Measurements from ENCODE around the gene UBE2I.

UBE2I gene

DNA sequence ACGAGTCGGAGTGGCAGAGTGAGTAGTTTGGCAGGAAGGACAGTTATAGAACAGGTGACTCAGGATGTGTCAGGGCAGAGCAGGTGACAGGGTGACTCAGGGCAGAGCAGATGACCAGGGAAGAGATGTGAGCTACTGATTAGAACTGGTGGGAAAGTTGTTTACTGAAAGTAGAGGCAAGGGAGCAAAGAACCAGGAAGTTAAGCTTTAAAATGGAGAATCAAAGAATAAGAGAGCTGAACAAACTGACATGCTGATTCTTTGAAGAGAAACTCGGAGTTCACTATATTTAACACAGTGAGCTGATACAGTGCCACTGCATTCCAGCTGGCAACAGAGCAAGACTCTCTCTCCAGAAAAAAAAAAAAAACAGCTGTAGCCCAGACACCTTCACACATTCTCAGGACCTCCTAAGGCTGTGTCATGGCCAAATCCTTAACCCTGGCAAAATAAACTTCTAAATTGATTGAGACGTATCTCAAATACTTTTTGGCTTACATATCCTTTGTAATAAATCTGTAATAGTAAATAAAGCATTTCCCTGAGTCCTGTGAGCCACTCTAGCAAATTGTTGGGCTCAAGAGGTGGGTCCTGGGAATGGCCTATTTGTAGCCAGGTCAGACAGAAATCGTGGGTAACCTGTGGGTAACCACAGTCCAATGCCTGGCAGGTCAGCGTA is 12.3 kb upstream of the UBE2I start:
- TF ChIP-seq ZNF274 (IDR thresholded peaks at IDR 0.05; ENCODE audit: low read depth, low read length) (no peak), YY1 (IDR thresholded peaks at IDR 0.05; ENCODE audit: insufficient read depth, insufficient read length) (no peak), SUZ12 (IDR thresholded peaks at IDR 0.05; ENCODE audit: extremely low read depth, insufficient read depth, insufficient read length) (no peak)
- peaks cover 14% of the 10 kb centered on the region for H3K27me3 ChIP-seq (ENCODE audit: insufficient read depth, insufficient read length)
- H3K36me3 ChIP-seq (ENCODE audit: insufficient read depth, insufficient read length, low read length): no peaks in the 10 kb centered on the region
- no peak overlapping the region for H3K9ac ChIP-seq (ENCODE audit: insufficient read length, low read depth)
- H3K4me1 ChIP-seq (ENCODE audit: insufficient read depth, insufficient read length): peaks cover 23% of the 10 kb centered on the region
- no peak for DNase-seq (ENCODE audit: low read depth, low spot score)
- H3K9me3 ChIP-seq (ENCODE audit: insufficient read depth, low read length): no peaks in the 10 kb centered on the region
- no peak overlapping the region for H3K4me3 ChIP-seq (ENCODE audit: insufficient read length, low read depth)

DNA sequence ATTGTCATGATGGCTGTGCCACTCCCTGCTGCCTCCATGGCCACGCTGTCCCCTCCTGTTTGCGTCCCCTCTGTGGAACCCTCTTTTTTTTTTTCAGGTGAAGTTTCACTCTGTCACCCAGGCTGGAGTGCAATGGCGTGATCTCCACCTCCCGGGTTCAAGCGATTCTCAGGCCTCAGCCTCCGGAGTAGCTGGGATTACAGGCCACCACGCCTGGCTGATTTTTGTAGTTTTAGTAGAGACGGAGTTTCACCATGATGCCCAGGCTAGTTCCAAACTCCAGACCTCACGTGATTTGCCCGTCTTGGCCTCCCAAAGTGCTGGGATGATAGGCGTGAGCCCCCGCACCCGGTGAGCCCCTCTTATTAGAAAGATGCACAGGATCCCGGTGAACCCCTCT is 11.0 kb upstream of the UBE2I start:
- peaks cover 14% of the 10 kb centered on the region for H3K27me3 ChIP-seq (ENCODE audit: insufficient read depth, insufficient read length)
- H3K9ac ChIP-seq (ENCODE audit: insufficient read length, low read depth): no peak overlapping the region
- H3K9me3 ChIP-seq (ENCODE audit: insufficient read depth, low read length): no peaks in the 10 kb centered on the region
- no peak overlapping the region for H3K4me3 ChIP-seq (ENCODE audit: insufficient read length, low read depth)
- DNase-seq (ENCODE audit: low read depth, low spot score): no peak
- TF ChIP-seq SUZ12 (IDR thresholded peaks at IDR 0.05; ENCODE audit: extremely low read depth, insufficient read depth, insufficient read length): no peak
- no peak for TF ChIP-seq YY1 (IDR thresholded peaks at IDR 0.05; ENCODE audit: insufficient read depth, insufficient read length)
- no peaks in the 10 kb centered on the region for H3K36me3 ChIP-seq (ENCODE audit: insufficient read depth, insufficient read length, low read length)
- H3K4me1 ChIP-seq (ENCODE audit: insufficient read depth, insufficient read length): peaks cover 26% of the 10 kb centered on the region

DNA sequence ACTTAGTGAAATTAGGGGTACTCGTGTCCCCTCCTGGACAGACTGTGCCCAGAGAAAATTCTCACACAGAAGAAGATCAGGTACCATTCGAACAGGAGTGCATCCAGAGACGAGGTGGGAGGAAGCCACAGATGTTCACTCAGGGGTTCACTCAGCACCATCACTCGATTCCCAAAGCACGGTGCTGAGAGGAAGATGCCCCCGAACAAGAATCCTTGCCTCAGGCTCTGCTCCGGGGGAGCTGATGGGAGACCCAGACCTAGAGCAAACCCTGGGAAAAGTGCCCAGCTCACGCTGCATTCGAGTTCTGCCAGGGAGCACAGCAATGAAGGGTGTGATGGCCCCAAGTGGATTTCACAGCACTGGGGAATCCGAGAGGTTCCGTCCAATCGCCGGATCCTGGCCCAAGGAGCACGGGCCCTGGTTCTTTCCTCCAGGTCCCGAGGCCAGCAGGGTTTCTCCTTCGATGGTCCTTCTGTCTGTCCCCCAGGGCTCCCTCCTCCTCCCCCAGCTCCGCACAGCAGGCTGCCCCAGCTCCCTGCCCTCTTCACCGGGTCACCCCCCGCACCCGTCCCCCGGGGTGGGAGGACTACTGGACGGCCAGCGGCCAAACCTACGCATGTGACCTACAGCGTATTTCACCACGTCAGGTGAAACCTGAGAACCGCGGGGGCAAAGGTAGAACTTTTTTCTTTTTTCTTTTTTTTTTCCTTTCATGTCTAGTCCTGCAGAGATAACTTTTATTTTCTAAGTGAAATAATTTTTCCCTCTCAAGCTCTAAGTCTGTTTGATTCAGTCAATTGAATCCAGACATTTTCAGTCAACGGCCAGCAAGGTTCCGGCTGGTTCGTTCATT is 10.2 kb upstream of the UBE2I start:
- Histone ChIP-seq H3K36me3 (ENCODE audit: insufficient read depth, insufficient read length, low read length) (no peaks in the 10 kb centered on the region), H3K4me3 (ENCODE audit: insufficient read length, low read depth) (no peak overlapping the region), H3K4me1 (ENCODE audit: insufficient read depth, insufficient read length) (peaks cover 34% of the 10 kb centered on the region), H3K9me3 (ENCODE audit: insufficient read depth, low read length) (no peaks in the 10 kb centered on the region), H3K27me3 (ENCODE audit: insufficient read depth, insufficient read length) (peaks cover 14% of the 10 kb centered on the region), H3K9ac (ENCODE audit: insufficient read length, low read depth) (peak overlapping the region; percentile 17)
- TF ChIP-seq SUZ12 (IDR thresholded peaks at IDR 0.05; ENCODE audit: extremely low read depth, insufficient read depth, insufficient read length) (no peak), ZNF274 (IDR thresholded peaks at IDR 0.05; ENCODE audit: low read depth, low read length) (no peak), YY1 (IDR thresholded peaks at IDR 0.05; ENCODE audit: insufficient read depth, insufficient read length) (no peak)
- DNase-seq (ENCODE audit: low read depth, low spot score): no peak

GRCh38 chr16:1299868-1300203 is 9.6 kb upstream of the UBE2I start:
- H3K9me3 ChIP-seq (ENCODE audit: insufficient read depth, low read length): no peaks in the 10 kb centered on the region
- no peak overlapping the region for H3K9ac ChIP-seq (ENCODE audit: insufficient read length, low read depth)
- no peak overlapping the region for H3K4me3 ChIP-seq (ENCODE audit: insufficient read length, low read depth)
- TF ChIP-seq SUZ12 (IDR thresholded peaks at IDR 0.05; ENCODE audit: extremely low read depth, insufficient read depth, insufficient read length): no peak
- TF ChIP-seq ZNF274 (IDR thresholded peaks at IDR 0.05; ENCODE audit: low read depth, low read length): no peak
- no peak for TF ChIP-seq YY1 (IDR thresholded peaks at IDR 0.05; ENCODE audit: insufficient read depth, insufficient read length)
- no peak for DNase-seq (ENCODE audit: low read depth, low spot score)
- H3K4me1 ChIP-seq (ENCODE audit: insufficient read depth, insufficient read length): peaks cover 34% of the 10 kb centered on the region
- no peaks in the 10 kb centered on the region for H3K36me3 ChIP-seq (ENCODE audit: insufficient read depth, insufficient read length, low read length)
- peaks cover 14% of the 10 kb centered on the region for H3K27me3 ChIP-seq (ENCODE audit: insufficient read depth, insufficient read length)

DNA sequence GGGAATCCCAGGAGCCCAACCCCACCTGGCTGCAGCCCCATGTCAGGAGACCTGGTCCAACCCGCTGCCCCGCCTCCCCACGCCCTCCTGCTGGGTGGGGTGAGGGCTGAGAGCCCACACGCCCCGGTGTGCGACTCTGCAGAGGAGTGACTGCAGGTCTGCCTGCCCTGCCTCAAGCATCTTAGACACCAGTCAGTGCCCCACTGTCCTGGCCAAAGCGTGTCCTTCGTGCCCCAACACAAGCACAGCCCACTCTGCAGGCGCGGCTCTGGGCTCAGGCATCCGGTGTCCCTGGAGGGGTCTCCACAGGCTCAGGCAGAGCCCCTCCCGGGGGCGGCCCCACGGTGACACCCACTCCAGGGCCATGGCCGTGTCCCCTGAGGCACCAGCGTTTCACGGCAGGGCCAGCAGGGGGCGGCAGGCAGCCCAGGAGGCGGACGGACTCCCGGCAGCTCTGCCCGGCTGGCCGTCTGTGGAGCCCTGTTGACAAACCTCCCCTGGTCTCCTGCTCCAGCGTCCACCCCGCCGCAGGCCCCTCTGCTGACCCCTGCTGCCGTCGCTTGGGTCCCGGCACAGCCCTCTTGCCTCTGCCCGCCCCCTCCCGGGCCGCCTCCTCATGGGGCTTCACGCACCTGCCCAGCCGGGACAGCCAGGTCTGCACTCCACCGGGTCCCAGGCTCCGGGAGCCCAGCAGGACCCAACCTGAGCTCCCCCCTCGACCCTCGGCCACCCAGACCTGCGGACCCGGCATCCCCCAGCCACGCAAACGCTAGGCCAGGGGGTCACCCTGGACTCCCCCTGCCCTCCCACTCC is 8.6 kb upstream of the UBE2I start:
- Histone ChIP-seq H3K36me3 (ENCODE audit: insufficient read depth, insufficient read length, low read length) (no peaks in the 10 kb centered on the region), H3K27me3 (ENCODE audit: insufficient read depth, insufficient read length) (peaks cover 14% of the 10 kb centered on the region), H3K9me3 (ENCODE audit: insufficient read depth, low read length) (no peaks in the 10 kb centered on the region), H3K4me1 (ENCODE audit: insufficient read depth, insufficient read length) (peaks cover 32% of the 10 kb centered on the region), H3K9ac (ENCODE audit: insufficient read length, low read depth) (peak overlapping the region; percentile 61), H3K4me3 (ENCODE audit: insufficient read length, low read depth) (no peak overlapping the region)
- TF ChIP-seq SUZ12 (IDR thresholded peaks at IDR 0.05; ENCODE audit: extremely low read depth, insufficient read depth, insufficient read length) (no peak), YY1 (IDR thresholded peaks at IDR 0.05; ENCODE audit: insufficient read depth, insufficient read length) (no peak)
- peak; percentile 30 for DNase-seq (ENCODE audit: low read depth, low spot score)

DNA sequence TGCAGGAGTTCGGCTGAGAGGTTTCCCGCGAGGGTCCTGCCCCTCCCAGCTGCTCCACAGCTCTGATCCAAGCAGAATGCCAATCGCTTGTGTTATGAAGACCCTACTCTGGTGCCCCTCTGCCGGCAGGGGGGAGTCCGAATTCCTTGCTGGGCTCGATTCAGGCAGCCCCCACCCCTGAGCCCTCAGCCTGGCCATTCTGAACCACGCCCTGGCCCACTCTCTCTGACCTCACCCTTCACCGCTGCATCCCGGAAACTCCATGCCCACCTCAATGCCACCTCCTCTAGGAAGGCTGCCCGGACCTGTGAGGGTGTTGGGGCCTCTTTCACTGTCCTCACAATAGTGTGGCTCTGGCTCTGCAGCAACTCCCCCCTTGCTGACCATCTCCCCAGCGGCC is 7.9 kb upstream of the UBE2I start:
- Histone ChIP-seq H3K4me3 (ENCODE audit: insufficient read length, low read depth) (no peak overlapping the region), H3K4me1 (ENCODE audit: insufficient read depth, insufficient read length) (peaks cover 32% of the 10 kb centered on the region)

DNA sequence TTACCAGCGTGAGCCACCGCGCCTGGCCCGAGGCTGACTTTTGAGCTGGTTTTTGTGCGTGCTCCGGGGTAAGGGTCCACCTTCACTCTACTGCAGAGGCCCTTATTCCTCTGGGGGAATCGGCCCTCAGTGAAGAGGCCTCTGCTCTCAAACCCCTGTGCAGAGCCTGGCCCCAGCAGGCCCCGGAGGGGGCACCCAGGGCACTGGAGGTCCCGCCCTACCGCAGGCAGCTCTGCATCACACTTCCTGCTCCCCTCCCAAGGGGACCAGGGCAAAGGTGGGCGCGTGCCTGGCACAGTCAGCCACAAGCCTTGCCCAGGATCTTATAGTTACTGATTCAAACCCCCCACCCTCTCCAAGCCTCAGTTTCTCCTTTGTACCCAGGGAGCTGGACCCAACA is 3.6 kb upstream of the UBE2I start:
- peaks cover 20% of the 10 kb centered on the region for H3K4me1 ChIP-seq (ENCODE audit: insufficient read depth, insufficient read length)
- H3K4me3 ChIP-seq (ENCODE audit: insufficient read length, low read depth): no peak overlapping the region
- H3K9me3 ChIP-seq (ENCODE audit: insufficient read depth, low read length): no peaks in the 10 kb centered on the region
- TF ChIP-seq ZNF274 (IDR thresholded peaks at IDR 0.05; ENCODE audit: low read depth, low read length) (no peak), SUZ12 (IDR thresholded peaks at IDR 0.05; ENCODE audit: extremely low read depth, insufficient read depth, insufficient read length) (no peak), YY1 (IDR thresholded peaks at IDR 0.05; ENCODE audit: insufficient read depth, insufficient read length) (no peak)
- peaks cover 6% of the 10 kb centered on the region for H3K27me3 ChIP-seq (ENCODE audit: insufficient read depth, insufficient read length)
- peaks cover 5% of the 10 kb centered on the region for H3K36me3 ChIP-seq (ENCODE audit: insufficient read depth, insufficient read length, low read length)
- H3K9ac ChIP-seq (ENCODE audit: insufficient read length, low read depth): peak overlapping the region; percentile 50
- no peak for DNase-seq (ENCODE audit: low read depth, low spot score)

More for the DNA sequence above, 7.9 kb upstream of the UBE2I start:
- Histone ChIP-seq H3K36me3 (ENCODE audit: insufficient read depth, insufficient read length, low read length) (no peaks in the 10 kb centered on the region), H3K27me3 (ENCODE audit: insufficient read depth, insufficient read length) (peaks cover 14% of the 10 kb centered on the region), H3K9me3 (ENCODE audit: insufficient read depth, low read length) (no peaks in the 10 kb centered on the region), H3K9ac (ENCODE audit: insufficient read length, low read depth) (no peak overlapping the region)
- no peak for TF ChIP-seq SUZ12 (IDR thresholded peaks at IDR 0.05; ENCODE audit: extremely low read depth, insufficient read depth, insufficient read length)
- no peak for TF ChIP-seq YY1 (IDR thresholded peaks at IDR 0.05; ENCODE audit: insufficient read depth, insufficient read length)
- TF ChIP-seq ZNF274 (IDR thresholded peaks at IDR 0.05; ENCODE audit: low read depth, low read length): no peak
- no peak for DNase-seq (ENCODE audit: low read depth, low spot score)
